ENCODE data around the gene FOXP1. TPM values are rescaled to one million over a fixed set of nuclear protein-coding genes. Genes with fewer than 3 reads are reported as not detected.

Gene FOXP1
- total RNA-seq, 4 donors from 2014 or later = 86.4 to 107 (median 93.8) TPM

- H3K27me3 ChIP-seq = no peaks in the 10 kb centered on the region
- H3K4me3 ChIP-seq = peak overlapping the region in 1 of 4 donors; percentile 8
- peaks cover 0 to 16% (median 0%) of the 10 kb centered on the region in 3 donors for H3K36me3 ChIP-seq
- no peaks in the 10 kb centered on the region for H3K4me1 ChIP-seq
- H3K9me3 ChIP-seq = no peaks in the 10 kb centered on the region
- 97 to 99% methylated on average over 4 of the region's 4 CpGs for WGBS, 2 donors
- peak overlapping the region in 1 of 4 donors; percentile 21 for H3K27ac ChIP-seq
- no peak for DNase-seq (ENCODE audit: low spot score in 2 of 2)
- TF ChIP-seq EP300 (IDR thresholded peaks at IDR 0.05) (no peak), CTCF (IDR thresholded peaks at IDR 0.05) (no peak), POLR2A (IDR thresholded peaks at IDR 0.05) (no peak)
Measured at GRCh38 chr3:71360180-71360579, 223.3 kb downstream of the FOXP1 start.

- TF ChIP-seq CTCF (IDR thresholded peaks at IDR 0.05) (no peak), POLR2A (IDR thresholded peaks at IDR 0.05) (no peak), EP300 (IDR thresholded peaks at IDR 0.05) (no peak)
- no peak for DNase-seq (ENCODE audit: low spot score in 2 of 2)
- no peak overlapping the region for H3K4me3 ChIP-seq
- H3K27ac ChIP-seq = no peak overlapping the region
- H3K4me1 ChIP-seq = no peaks in the 10 kb centered on the region
- WGBS, 2 donors = 95 to 97% methylated on average over 8 of the region's 8 CpGs
- H3K27me3 ChIP-seq = no peaks in the 10 kb centered on the region
- H3K36me3 ChIP-seq = peaks cover 0 to 16% (median 0%) of the 10 kb centered on the region in 3 donors
- H3K9me3 ChIP-seq = no peaks in the 10 kb centered on the region
Measured at GRCh38 chr3:71358243-71358642, 225.3 kb downstream of the FOXP1 start.

GRCh38 chr3:71356265-71356664 is 227.3 kb downstream of the FOXP1 start:
- H3K27me3 ChIP-seq = no peaks in the 10 kb centered on the region
- TF ChIP-seq POLR2A (IDR thresholded peaks at IDR 0.05) = no peak
- TF ChIP-seq CTCF (IDR thresholded peaks at IDR 0.05) = no peak
- no peak for TF ChIP-seq EP300 (IDR thresholded peaks at IDR 0.05)
- H3K9me3 ChIP-seq = no peaks in the 10 kb centered on the region
- H3K27ac ChIP-seq = no peak overlapping the region
- H3K4me3 ChIP-seq = no peak overlapping the region
- 72 to 79% methylated on average over 6 of the region's 6 CpGs for WGBS, 2 donors
- no peak for DNase-seq (ENCODE audit: low spot score in 2 of 2)
- H3K36me3 ChIP-seq = peaks cover 0 to 16% (median 0%) of the 10 kb centered on the region in 3 donors
- peaks cover 0 to 5% (median 0%) of the 10 kb centered on the region in 4 donors for H3K4me1 ChIP-seq

GRCh38 chr3:71355862-71356261 is 227.7 kb downstream of the FOXP1 start:
- Histone ChIP-seq H3K4me1 (peaks cover 0 to 9% (median 0%) of the 10 kb centered on the region in 4 donors), H3K27ac (no peak overlapping the region), H3K36me3 (peaks cover 0 to 16% (median 0%) of the 10 kb centered on the region in 3 donors), H3K27me3 (no peaks in the 10 kb centered on the region), H3K9me3 (no peaks in the 10 kb centered on the region), H3K4me3 (no peak overlapping the region)
- TF ChIP-seq POLR2A (IDR thresholded peaks at IDR 0.05) (no peak), EP300 (IDR thresholded peaks at IDR 0.05) (no peak), CTCF (IDR thresholded peaks at IDR 0.05) (no peak)
- WGBS, 2 donors = 67 to 71% methylated on average over 7 of the region's 7 CpGs
- no peak for DNase-seq (ENCODE audit: low spot score in 2 of 2)

GRCh38 chr3:71355037-71355436 is 228.5 kb downstream of the FOXP1 start:
- no peak for TF ChIP-seq CTCF (IDR thresholded peaks at IDR 0.05)
- TF ChIP-seq POLR2A (IDR thresholded peaks at IDR 0.05) = no peak
- no peak for TF ChIP-seq EP300 (IDR thresholded peaks at IDR 0.05)
- WGBS, 2 donors = 92 to 94% methylated on average over 5 of the region's 5 CpGs
- no peaks in the 10 kb centered on the region for H3K27me3 ChIP-seq

More at GRCh38 chr3:71355037-71355436, 228.5 kb downstream of the FOXP1 start:
- Histone ChIP-seq H3K36me3 (peaks cover 0 to 16% (median 0%) of the 10 kb centered on the region in 3 donors), H3K4me3 (no peak overlapping the region), H3K4me1 (peaks cover 0 to 11% (median 0%) of the 10 kb centered on the region in 4 donors), H3K27ac (no peak overlapping the region), H3K9me3 (no peaks in the 10 kb centered on the region)
- no peak for DNase-seq (ENCODE audit: low spot score in 2 of 2)
